ENCODE data around the gene IRS2.

The IRS2 gene

GRCh38 chr13:109707742-109708617 is 78.4 kb downstream of the IRS2 start:
- DNase-seq (ENCODE audit: low spot score) (no peak), FAIRE-seq (no peak)

GRCh38 chr13:109707044-109707741 is 79.2 kb downstream of the IRS2 start:
- FAIRE-seq (no peak), DNase-seq (ENCODE audit: low spot score) (no peak)

GRCh38 chr13:109706015-109706715 is 80.2 kb downstream of the IRS2 start:
- DNase-seq (ENCODE audit: low spot score) (no peak), FAIRE-seq (no peak)

GRCh38 chr13:109704771-109705635 is 81.4 kb downstream of the IRS2 start:
- DNase-seq (ENCODE audit: low spot score) (no peak), FAIRE-seq (no peak)

GRCh38 chr13:109703250-109703649 is 83.1 kb downstream of the IRS2 start:
- FAIRE-seq (no peak), DNase-seq (ENCODE audit: low spot score) (no peak)
